C1 segment of cervical spinal cord (tissue), 14 donors: ENCODE measurements around the gene PTMA.
A peak's percentile ranks its signal among the peaks of the same experiment; 100 is the strongest.
"Not testable (repeated sequence)": the region's sequence is repeated elsewhere in the genome, so short reads cannot be mapped to it uniquely, and the experiment has no call there.

Experiments used
- DNase-seq, 14 donors: peaks; one replicate each; lab custom pipeline; 2025; lab: John Stamatoyannopoulos, UW

The PTMA gene

GRCh38 chr2:231714639-231715498, 6.5 kb downstream of the PTMA start:
- DNase-seq, result peak in 10 of 14 donors; percentile 18 to 74 (median 50)

- no peak for DNase-seq
Measured at GRCh38 chr2:231715499-231715837, 7.1 kb downstream of the PTMA start.

GRCh38 chr2:231715988-231716616, 7.8 kb downstream of the PTMA start:
- DNase-seq, result no peak

GRCh38 chr2:231716666-231717280, 8.4 kb downstream of the PTMA start:
- no peak for DNase-seq

- DNase-seq, result no peak
Measured at GRCh38 chr2:231717281-231718171, 9.2 kb downstream of the PTMA start.

- no peak for DNase-seq
Measured at GRCh38 chr2:231718799-231719198, 10.5 kb downstream of the PTMA start.

- no peak for DNase-seq
Measured at GRCh38 chr2:231720292-231720986, 12.1 kb downstream of the PTMA start.

- no peak for DNase-seq
Measured at GRCh38 chr2:231720987-231721966, 13.0 kb downstream of the PTMA start.

GRCh38 chr2:231722721-231723307, 14.5 kb downstream of the PTMA start:
- no peak for DNase-seq

- no peak for DNase-seq
Measured at GRCh38 chr2:231725476-231725875, 17.2 kb downstream of the PTMA start.

GRCh38 chr2:231726276-231726675, 18.0 kb downstream of the PTMA start:
- DNase-seq, result no peak

GRCh38 chr2:231727621-231728020, 19.3 kb downstream of the PTMA start:
- DNase-seq, result no peak

GRCh38 chr2:231732604-231733003, 24.3 kb downstream of the PTMA start:
- no peak for DNase-seq

GRCh38 chr2:231737761-231738160, 29.4 kb downstream of the PTMA start:
- no peak for DNase-seq

GRCh38 chr2:231743376-231744116, 35.2 kb downstream of the PTMA start:
- DNase-seq, result no peak

- no peak for DNase-seq
Measured at GRCh38 chr2:231745303-231746038, 37.1 kb downstream of the PTMA start.

- DNase-seq, result not testable (repeated sequence)
Measured at GRCh38 chr2:231748153-231748896, 40.0 kb downstream of the PTMA start.
